T-helper 1 cell (primary cell): ENCODE data around the gene CHRM4.
A peak's percentile ranks its signal among the peaks of the same experiment; 100 is the strongest.

Source experiments
- DNase-seq, 5 donors: peaks; one replicate each; pipeline ENCODE4 v3.0.0-alpha.2; 2012 to 2020

Gene CHRM4

GRCh38 chr11:46402957-46403902 is 11.7 kb upstream of the CHRM4 start:
- no peak for DNase-seq

GRCh38 chr11:46397526-46397925 is 6.0 kb upstream of the CHRM4 start:
- DNase-seq = no peak

- no peak for DNase-seq
These were observed 2.2 kb upstream of the CHRM4 start for GRCh38 chr11:46393759-46394158.

GRCh38 chr11:46393231-46393616 is 1.6 kb upstream of the CHRM4 start:
- no peak for DNase-seq

GRCh38 chr11:46392421-46393230 is 1.1 kb upstream of the CHRM4 start:
- peak; percentile 62 to 73 (median 68) for DNase-seq

- DNase-seq = no peak
These were observed 394 bp downstream of the CHRM4 start for GRCh38 chr11:46391186-46391577.

GRCh38 chr11:46390331-46391171 is 1.0 kb downstream of the CHRM4 start:
- no peak for DNase-seq

GRCh38 chr11:46389450-46390330 is 1.9 kb downstream of the CHRM4 start:
- DNase-seq = peak in 1 of 5 donors; percentile 54

GRCh38 chr11:46388619-46389449 is 2.7 kb downstream of the CHRM4 start:
- no peak for DNase-seq

- DNase-seq = no peak
These were observed 3.5 kb downstream of the CHRM4 start for GRCh38 chr11:46387919-46388618.

- DNase-seq = no peak
These were observed 4.1 kb downstream of the CHRM4 start for GRCh38 chr11:46387456-46387855.

- no peak for DNase-seq
These were observed 4.9 kb downstream of the CHRM4 start for GRCh38 chr11:46386674-46387073.

- no peak for DNase-seq
These were observed 5.5 kb downstream of the CHRM4 start for GRCh38 chr11:46386005-46386578.

GRCh38 chr11:46385169-46386004 is 6.2 kb downstream of the CHRM4 start:
- no peak for DNase-seq

GRCh38 chr11:46383974-46384701 is 7.4 kb downstream of the CHRM4 start:
- DNase-seq = no peak

- DNase-seq = no peak
These were observed 8.2 kb downstream of the CHRM4 start for GRCh38 chr11:46383404-46383758.

GRCh38 chr11:46382646-46383403 is 8.8 kb downstream of the CHRM4 start:
- DNase-seq = no peak
